Aorta (tissue), 5 donors: ENCODE results near the gene SLC16A14. TPM values are rescaled to one million over a fixed set of nuclear protein-coding genes. Genes with fewer than 3 reads are reported as not detected.

Experiments
- ATAC-seq: fragments of 200-7000 bp; cut with Tn5 transposase; one replicate; pipeline ENCODE4 v1.9.1; 2022; ENCODE audit warnings: moderate library complexity; ENCODE audit not compliant: low FRiP score
- DNase-seq, 2 donors: peaks; one replicate each; pipeline ENCODE4 v3.0.0-alpha.2; 2020
- H3K27ac ChIP-seq, 2 donors: one replicate each; pipeline ENCODE4 v1.5.1; 2013; ENCODE audit warnings: low read length in 2 of 2, mild to moderate bottlenecking in 2 of 2, moderate library complexity in 2 of 2, control low read depth in 1 of 2, inconsistent platforms in 1 of 2, low read depth in 1 of 2
- H3K27me3 ChIP-seq, 2 donors: one replicate each; pipeline ENCODE4 v1.6.1; 2013; ENCODE audit warnings: control low read depth in 1 of 2, low read length in 1 of 2, mild to moderate bottlenecking in 1 of 2, moderate library complexity in 1 of 2; ENCODE audit not compliant: insufficient read depth in 2 of 2, control insufficient read depth in 1 of 2
- H3K36me3 ChIP-seq, 2 donors: one replicate each; pipeline ENCODE4 v1.6.1; 2013; ENCODE audit warnings: control low read depth in 1 of 2, low read length in 1 of 2, mild to moderate bottlenecking in 1 of 2; ENCODE audit not compliant: insufficient read depth in 2 of 2, control insufficient read depth in 1 of 2
- H3K4me1 ChIP-seq, 2 donors: one replicate each; pipeline ENCODE4 v1.6.1; 2013; ENCODE audit warnings: low read length in 2 of 2, control low read depth in 1 of 2, mild to moderate bottlenecking in 1 of 2, moderate library complexity in 1 of 2; ENCODE audit not compliant: insufficient read depth in 2 of 2, control insufficient read depth in 1 of 2
- H3K4me3 ChIP-seq, 2 donors: one replicate each; pipeline ENCODE4 v1.5.1; 2013; ENCODE audit warnings: low read length in 2 of 2, control low read depth in 1 of 2, mild to moderate bottlenecking in 1 of 2
- H3K9me3 ChIP-seq: one replicate; pipeline ENCODE4 v1.6.1; 2013; ENCODE audit warnings: mild to moderate bottlenecking, low read length; ENCODE audit not compliant: control insufficient read depth
- WGBS, 2 donors: extraction: QIAGEN DNeasy Blood & Tissue Kit; methylation state at CpG; one replicate each; pipeline ENCODE4 v1.1.7; 2013; 5-methylcytosine and 5-hydroxymethylcytosine counted together
- intact Hi-C, 2 donors: fragments of 100-400 bp; cut with DNase I; formaldehyde crosslinking; loops; one replicate each; pipeline versions ENCODE4 v1.14.2 to v1.15.0; 2022
- polyA plus RNA-seq, 2 donors: library from polyadenylated mRNA; stranded (reverse); fragments of 200-250 nt; gene quantifications; one replicate each; pipeline ENCODE4 v1.2.3, GENCODE V29; 2013
- total RNA-seq, 2 donors: library from RNA; stranded (reverse); fragmentation: NEBNext Ultra II Directional; extraction: Animal tissue kit (Norgen Biotek cat#: 25700); gene quantifications; one replicate each; pipeline ENCODE4 v1.2.1, GENCODE V29; 2021
- donor health status: healthy with polysubstance abuse.
- donor health status: Bipolar disorder and iron deficiency.
- donor health status: DM: no; HTN: no; CAD: no.
- donor health status: DM: no; HTN: no; CAD: no.
- donor health status: DM: yes; HTN: yes; CAD: no.

Gene SLC16A14
- total and polyA plus RNA-seq, 4 donors, result 0.13 to 6.0 (median 1.2) TPM

GRCh38 chr2:230012267-230012884 is 56.3 kb downstream of the SLC16A14 start:
- 89 to 92% methylated on average over 10 of the region's 10 CpGs for WGBS, 2 donors
- intact Hi-C loops, result no loop called here
- no peaks in the 10 kb centered on the region for H3K4me1 ChIP-seq
- ATAC-seq (no peak), DNase-seq (no peak)
- H3K27ac ChIP-seq, result no peak overlapping the region
- H3K9me3 ChIP-seq, result no peaks in the 10 kb centered on the region
- no peaks in the 10 kb centered on the region for H3K36me3 ChIP-seq
- no peak overlapping the region for H3K4me3 ChIP-seq
- no peaks in the 10 kb centered on the region for H3K27me3 ChIP-seq

GRCh38 chr2:230011617-230012016 is 57.1 kb downstream of the SLC16A14 start:
- intact Hi-C loops, result no loop called here
- WGBS, 2 donors, result 100% methylated on average over 1 of the region's 1 CpG
- no peak overlapping the region for H3K27ac ChIP-seq

GRCh38 chr2:230010501-230010900 is 58.2 kb downstream of the SLC16A14 start:
- no peak for ATAC-seq
- intact Hi-C loops, result no loop called here
- no peaks in the 10 kb centered on the region for H3K9me3 ChIP-seq
- no peak overlapping the region for H3K27ac ChIP-seq
- no peak overlapping the region for H3K4me3 ChIP-seq
- H3K4me1 ChIP-seq, result no peaks in the 10 kb centered on the region
- DNase-seq, result no peak
- 82 to 93% methylated on average over 6 of the region's 6 CpGs for WGBS, 2 donors
- no peaks in the 10 kb centered on the region for H3K27me3 ChIP-seq
- no peaks in the 10 kb centered on the region for H3K36me3 ChIP-seq

More at GRCh38 chr2:230011617-230012016, 57.1 kb downstream of the SLC16A14 start:
- Histone ChIP-seq H3K4me3 (no peak overlapping the region), H3K27me3 (no peaks in the 10 kb centered on the region), H3K9me3 (no peaks in the 10 kb centered on the region), H3K36me3 (no peaks in the 10 kb centered on the region), H3K4me1 (no peaks in the 10 kb centered on the region)
- no peak for DNase-seq
- ATAC-seq, result no peak

- DNase-seq, result no peak
- Histone ChIP-seq H3K36me3 (no peaks in the 10 kb centered on the region), H3K4me1 (no peaks in the 10 kb centered on the region), H3K4me3 (no peak overlapping the region), H3K27ac (no peak overlapping the region), H3K27me3 (no peaks in the 10 kb centered on the region), H3K9me3 (no peaks in the 10 kb centered on the region)
- WGBS, 2 donors, result 94 to 95% methylated on average over 1 of the region's 1 CpG
- ATAC-seq, result no peak
- intact Hi-C loops, result loop anchor here in 1 of 2 donors (2.0 kb wide), 2 partner anchors 152 to 602 kb away; no protein-coding TSS in a partner anchor
Measured at GRCh38 chr2:230008708-230009066, 60.0 kb downstream of the SLC16A14 start.

GRCh38 chr2:230007931-230008707 is 60.6 kb downstream of the SLC16A14 start:
- H3K36me3 ChIP-seq, result no peaks in the 10 kb centered on the region
- H3K27ac ChIP-seq, result no peak overlapping the region
- no peaks in the 10 kb centered on the region for H3K4me1 ChIP-seq
- peak; percentile 81 to 89 for DNase-seq
- intact Hi-C loops, result loop anchor here in 1 of 2 donors (2.0 kb wide), 2 partner anchors 153 to 603 kb away; no protein-coding TSS in a partner anchor
- WGBS, 2 donors, result 56 to 58% methylated on average over 12 of the region's 12 CpGs
- no peaks in the 10 kb centered on the region for H3K9me3 ChIP-seq
- peak; percentile 67 for ATAC-seq
- no peak overlapping the region for H3K4me3 ChIP-seq
- no peaks in the 10 kb centered on the region for H3K27me3 ChIP-seq

- Histone ChIP-seq H3K36me3 (peaks cover 0 to 3% of the 10 kb centered on the region in 2 donors), H3K4me1 (no peaks in the 10 kb centered on the region), H3K27me3 (no peaks in the 10 kb centered on the region), H3K9me3 (no peaks in the 10 kb centered on the region), H3K4me3 (no peak overlapping the region), H3K27ac (no peak overlapping the region)
- ATAC-seq, result no peak
- no peak for DNase-seq
- intact Hi-C loops, result no loop called here
- WGBS, 2 donors, result 91 to 92% methylated on average over 6 of the region's 6 CpGs
Measured at GRCh38 chr2:230000118-230000841, 68.4 kb downstream of the SLC16A14 start.

DNA sequence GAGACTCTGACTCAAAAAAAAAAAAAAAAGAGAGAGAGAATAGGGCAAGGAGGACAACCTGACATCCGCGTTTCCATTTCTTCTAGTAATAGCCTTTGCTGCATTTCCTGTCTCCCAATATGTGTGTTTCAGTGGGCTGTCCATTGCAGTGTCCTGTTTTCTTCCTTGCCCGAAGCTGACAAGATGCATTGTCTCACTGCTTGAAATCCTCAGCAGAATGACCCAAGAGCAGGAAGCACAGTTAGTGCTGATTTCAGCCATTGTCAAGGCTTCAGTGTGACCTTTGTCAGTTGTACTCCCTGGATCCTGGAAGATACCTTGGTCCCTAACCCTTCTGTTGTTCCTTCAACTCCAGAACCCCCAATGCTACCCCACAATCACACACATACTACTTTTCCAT is 71.2 kb downstream of the SLC16A14 start:
- H3K36me3 ChIP-seq, result peaks cover 0 to 3% of the 10 kb centered on the region in 2 donors
- 94 to 96% methylated on average over 3 of the region's 3 CpGs for WGBS, 2 donors
- no peaks in the 10 kb centered on the region for H3K4me1 ChIP-seq
- no peaks in the 10 kb centered on the region for H3K27me3 ChIP-seq
- no peaks in the 10 kb centered on the region for H3K9me3 ChIP-seq
- no peak overlapping the region for H3K27ac ChIP-seq
- DNase-seq (no peak), ATAC-seq (no peak)
- intact Hi-C loops, result no loop called here
- H3K4me3 ChIP-seq, result no peak overlapping the region

GRCh38 chr2:229996320-229996719 is 72.4 kb downstream of the SLC16A14 start:
- no peak for ATAC-seq
- no peaks in the 10 kb centered on the region for H3K4me1 ChIP-seq
- intact Hi-C loops, result no loop called here
- H3K36me3 ChIP-seq, result peaks cover 0 to 3% of the 10 kb centered on the region in 2 donors
- 71 to 79% methylated on average over 4 of the region's 4 CpGs for WGBS, 2 donors
- peaks cover 1% of the 10 kb centered on the region for H3K9me3 ChIP-seq
- H3K27ac ChIP-seq, result no peak overlapping the region
- no peaks in the 10 kb centered on the region for H3K27me3 ChIP-seq
- DNase-seq, result no peak
- no peak overlapping the region for H3K4me3 ChIP-seq
